HCT116 (cell line): ENCODE results near the gene SPATC1L. TPM values are rescaled to one million over a fixed set of nuclear protein-coding genes. Genes with fewer than 3 reads are reported as not detected.

Experiments
- ATAC-seq: fragments of 200-7000 bp; cut with Tn5 transposase; 2 replicates; pipeline ENCODE4 v1.9.1; 2020; ENCODE audit warnings: mild to moderate bottlenecking, moderate library complexity
- BruUV-seq: library from RNA; stranded (reverse); fragments of 400-500 nt; replicated peaks from 2 replicates; lab custom pipeline; 2021; lab: Mats Ljungman, UMichigan
- CTCF ChIA-PET: fragments of 300-600 bp; sonication (Branson Sonifier 250); formaldehyde crosslinking; loops from one replicate; lab custom pipeline; 2021; ENCODE audit warnings: antibody characterized with exemption; lab: Charles Lee
- POLR2A ChIA-PET: fragments of 300-600, 350-600 bp; sonication (Branson Sonifier 250); formaldehyde crosslinking; loops from one replicate; lab custom pipeline; 2021; ENCODE audit warnings: antibody characterized with exemption; lab: Charles Lee
- RAD21 ChIA-PET, 2 experiments: fragments of 300-600 bp; sonication (Branson Sonifier 250); formaldehyde crosslinking; loops; one replicate each; lab custom pipeline; 2023; ENCODE audit warnings: low total read pairs in 2 of 2; ENCODE audit not compliant: uncharacterized antibody in 2 of 2, unreplicated experiment in 2 of 2, low non-redundant PET in 1 of 2; lab: Charles Lee
- DNase-seq: peaks from one replicate; pipeline ENCODE4 v3.0.0-alpha.2; 2010; ENCODE audit warnings: low read depth, low spot score
- H2AFZ ChIP-seq: fragments of 200-600 bp; shearing (Covaris generic), sonication (generic); 2 replicates; pipeline ENCODE4 v1.6.1; 2017; ENCODE audit warnings: low read depth, mixed run types, mixed read lengths, antibody characterized with exemption, low read length; ENCODE audit not compliant: poor library complexity, severe bottlenecking
- H3K27ac ChIP-seq: 2 replicates; pipeline ENCODE4 v1.5.1; 2012; ENCODE audit warnings: low read depth, low read length
- H3K27me3 ChIP-seq: fragments of 200-600 bp; sonication (generic); 2 replicates; pipeline ENCODE4 v1.6.1; 2016; ENCODE audit warnings: mixed run types, low read length, mixed read lengths; ENCODE audit not compliant: insufficient read depth
- H3K36me3 ChIP-seq, 2 experiments: fragments of 200-500 bp in 1 of 2; fragments of 200-600 bp in 1 of 2; sonication (Bioruptor generic) in 1 of 2; sonication (generic) in 1 of 2; 2 replicates each; pipeline versions ENCODE4 v1.5.1 to v1.6.1; 2014 to 2016; ENCODE audit warnings: low read length in 2 of 2, inconsistent platforms in 1 of 2, mixed read lengths in 1 of 2, mixed run types in 1 of 2; ENCODE audit not compliant: insufficient read depth in 2 of 2, control insufficient read depth in 1 of 2
- H3K4me1 ChIP-seq, 2 experiments: fragments of 200-600 bp in 1 of 2; sonication (generic) in 1 of 2; 2 replicates each; pipeline versions ENCODE4 v1.5.1 to v1.6.1; 2012 to 2017; ENCODE audit warnings: low read length in 2 of 2, inconsistent platforms in 1 of 2, mild to moderate bottlenecking in 1 of 2, mixed read lengths in 1 of 2, mixed run types in 1 of 2, moderate library complexity in 1 of 2; ENCODE audit not compliant: insufficient read depth in 2 of 2, control insufficient read depth in 1 of 2
- H3K4me2 ChIP-seq: fragments of 200-600 bp; sonication (generic); 2 replicates; pipeline ENCODE4 v1.6.1; 2017; ENCODE audit warnings: mixed run types, low read length, mixed read lengths
- H3K4me3 ChIP-seq, 2 experiments: fragments of 200-600 bp in 1 of 2; sonication (generic) in 1 of 2; replicated peaks in 1 of 2; 2 replicates each; pipeline ENCODE4 v1.5.1; 2011 to 2016; ENCODE audit warnings: low read length in 2 of 2, control low read depth in 1 of 2, low read depth in 1 of 2, mild to moderate bottlenecking in 1 of 2, mixed read lengths in 1 of 2, mixed run types in 1 of 2
- H3K79me2 ChIP-seq: fragments of 200-600 bp; sonication (generic); 2 replicates; pipeline ENCODE4 v1.6.1; 2017; ENCODE audit warnings: mild to moderate bottlenecking, mixed run types, low read length, moderate library complexity, mixed read lengths; ENCODE audit not compliant: insufficient read depth
- H3K9ac ChIP-seq: fragments of 200-600 bp; sonication (generic); 2 replicates; pipeline ENCODE4 v1.6.1; 2016; ENCODE audit warnings: low read length, mixed read lengths
- H3K9me2 ChIP-seq: fragments of 200-600 bp; sonication (generic), shearing (Covaris generic); 2 replicates; pipeline ENCODE4 v1.6.1; 2017; ENCODE audit warnings: mixed run types, mild to moderate bottlenecking, moderate library complexity; ENCODE audit not compliant: insufficient read depth
- H3K9me3 ChIP-seq, 2 experiments: fragments of 200-500 bp in 1 of 2; fragments of 200-600 bp in 1 of 2; sonication (Bioruptor generic) in 1 of 2; sonication (generic) in 1 of 2; 2 replicates each; pipeline ENCODE4 v1.6.1; 2014 to 2017; ENCODE audit warnings: low read length in 2 of 2, mixed read lengths in 2 of 2, inconsistent platforms in 1 of 2, low read depth in 1 of 2, mild to moderate bottlenecking in 1 of 2, mixed run types in 1 of 2, moderate library complexity in 1 of 2; ENCODE audit not compliant: control insufficient read depth in 1 of 2, insufficient read depth in 1 of 2
- H4K20me1 ChIP-seq: fragments of 200-600 bp; sonication (generic), shearing (Covaris generic); 2 replicates; pipeline ENCODE4 v1.6.1; 2017; ENCODE audit warnings: mixed run types, mild to moderate bottlenecking, moderate library complexity; ENCODE audit not compliant: insufficient read depth
- ATF3 ChIP-seq: IDR thresholded peaks from 2 replicates; pipeline ENCODE4 v1.6.1; 2012
- CBX3 ChIP-seq: IDR thresholded peaks from 2 replicates; pipeline ENCODE4 v1.6.1; 2012; ENCODE audit warnings: low read depth
- CTCF ChIP-seq, 3 experiments: fragments of 200-600 bp in 1 of 3; sonication (generic) in 1 of 3; IDR thresholded peaks in 2 of 3; conservative IDR thresholded peaks in 1 of 3; 2 replicates each; pipeline ENCODE4 v1.5.1; 2012 to 2017; ENCODE audit warnings: low read depth in 2 of 3, low read length in 2 of 3, antibody characterized with exemption in 1 of 3, borderline replicate concordance in 1 of 3, control low read depth in 1 of 3, mild to moderate bottlenecking in 1 of 3, mixed read lengths in 1 of 3, mixed run types in 1 of 3, moderate library complexity in 1 of 3; ENCODE audit not compliant: insufficient read depth in 1 of 3
- EGR1 ChIP-seq: IDR thresholded peaks from 2 replicates; pipeline ENCODE4 v1.6.1; 2012; ENCODE audit warnings: low read depth
- ELF1 ChIP-seq: IDR thresholded peaks from 2 replicates; pipeline ENCODE4 v1.6.1; 2012; ENCODE audit warnings: low read depth, borderline replicate concordance
- EZH2 ChIP-seq: fragments of 200-600 bp; sonication (generic); IDR thresholded peaks from 2 replicates; pipeline ENCODE4 v1.6.1; 2017; ENCODE audit warnings: antibody characterized with exemption, mixed run types
- EZH2phosphoT487 ChIP-seq: fragments of 200-600 bp; IDR thresholded peaks from 2 replicates; pipeline ENCODE4 v1.6.1; 2018; ENCODE audit warnings: antibody characterized with exemption, borderline replicate concordance
- JUND ChIP-seq: IDR thresholded peaks from 2 replicates; pipeline ENCODE4 v1.6.1; 2012
- POLR2A ChIP-seq: IDR thresholded peaks from 2 replicates; pipeline ENCODE4 v1.7.0; 2011; ENCODE audit warnings: borderline replicate concordance; ENCODE audit not compliant: insufficient read depth, insufficient read length; ENCODE audit errors: extremely low read depth
- POLR2AphosphoS5 ChIP-seq: IDR thresholded peaks from 2 replicates; pipeline ENCODE4 v1.6.1; 2011; ENCODE audit warnings: mild to moderate bottlenecking, low read depth, low read length, moderate library complexity
- RAD21 ChIP-seq: IDR thresholded peaks from 2 replicates; pipeline ENCODE4 v1.6.1; 2012; ENCODE audit warnings: low read depth, mild to moderate bottlenecking
- SIN3A ChIP-seq: IDR thresholded peaks from 2 replicates; pipeline ENCODE4 v1.6.1; 2012; ENCODE audit warnings: low read depth
- SP1 ChIP-seq: IDR thresholded peaks from 2 replicates; pipeline ENCODE4 v1.6.1; 2012; ENCODE audit warnings: low read depth
- SRF ChIP-seq: IDR thresholded peaks from 2 replicates; pipeline ENCODE4 v1.6.1; 2012; ENCODE audit warnings: low read depth
- YY1 ChIP-seq: IDR thresholded peaks from 2 replicates; pipeline ENCODE4 v1.6.1; 2011; ENCODE audit warnings: low read length, low read depth, moderate library complexity, mild to moderate bottlenecking; ENCODE audit not compliant: insufficient replicate concordance; ENCODE audit errors: extremely low read depth
- ZBTB33 ChIP-seq: IDR thresholded peaks from 2 replicates; pipeline ENCODE4 v1.6.1; 2011; ENCODE audit warnings: mild to moderate bottlenecking, low read length, moderate library complexity; ENCODE audit not compliant: insufficient replicate concordance; ENCODE audit errors: extremely low read depth
- ZFX ChIP-seq: fragments of 450-650 bp; IDR thresholded peaks from 2 replicates; pipeline ENCODE4 v1.6.1; 2017
- ZNF274 ChIP-seq: fragments of 200-500 bp; sonication (Bioruptor generic); IDR thresholded peaks from 2 replicates; pipeline ENCODE4 v1.6.1; 2014; ENCODE audit warnings: mild to moderate bottlenecking, low read depth, low read length, inconsistent platforms
- intact Hi-C: fragments of 100-400 bp; cut with micrococcal nuclease; formaldehyde crosslinking; loops from 2 replicates; pipeline ENCODE4 v1.10.0; 2022
- total RNA-seq: library from RNA; stranded (reverse); gene quantifications from one replicate; pipeline ENCODE4 v1.2.1, GENCODE V29; 2021; ENCODE audit not compliant: unreplicated experiment

SPATC1L gene
- total RNA-seq, 1 experiment from 2014 or later = 1.3 TPM

- H2AFZ ChIP-seq = no peak overlapping the region
- intact Hi-C loops = no loop called here
- CTCF ChIA-PET = no interaction called here
These were observed 18.4 kb upstream of the SPATC1L start for GRCh38 chr21:46202592-46203202.

More at GRCh38 chr21:46202592-46203202, 18.4 kb upstream of the SPATC1L start:
- H3K9ac ChIP-seq = no peak overlapping the region
- no peaks in the 10 kb centered on the region for H3K4me1 ChIP-seq
- no peaks in the 10 kb centered on the region for H3K9me2 ChIP-seq
- no peak overlapping the region for H3K27ac ChIP-seq
- DNase-seq = no peak
- no peak overlapping the region for H3K4me3 ChIP-seq
- ChIA-PET POLR2A (no interaction called here), RAD21 (interaction anchor here in 1 of 2 experiments (0.6 kb wide), 1 partner anchor 55 kb away, joined by 6 read pairs; no protein-coding TSS in a partner anchor)
- H3K4me2 ChIP-seq = no peak overlapping the region
- no peaks in the 10 kb centered on the region for H3K79me2 ChIP-seq
- no peak for ATAC-seq
- no peaks in the 10 kb centered on the region; a peak in 2 of 4 replicates for H3K36me3 ChIP-seq
- BruUV-seq = no TSS peak
- H3K9me3 ChIP-seq = no peaks in the 10 kb centered on the region
- no peaks in the 10 kb centered on the region for H4K20me1 ChIP-seq
- H3K27me3 ChIP-seq = no peaks in the 10 kb centered on the region
- TF ChIP-seq SRF = no peak
- no peak for TF ChIP-seq CBX3
- TF ChIP-seq JUND = no peak
- TF ChIP-seq ZBTB33 = no peak
- no peak for TF ChIP-seq EZH2
- no peak for TF ChIP-seq POLR2AphosphoS5
- no peak for TF ChIP-seq ZFX
- no peak for TF ChIP-seq EZH2phosphoT487
- TF ChIP-seq ELF1 = no peak
- TF ChIP-seq ATF3 = no peak
- TF ChIP-seq ZNF274 = no peak
- no peak for TF ChIP-seq POLR2A
- no peak for TF ChIP-seq CTCF (IDR thresholded peaks at IDR 0.05 in 2 of 3, conservative IDR thresholded peaks at IDR 0.05 in 1 of 3; ENCODE audit: borderline replicate concordance in 1 of 3, insufficient read depth in 1 of 3, low read depth in 2 of 3, low read length in 2 of 3)
- TF ChIP-seq SIN3A = no peak
- no peak for TF ChIP-seq EGR1
- no peak for TF ChIP-seq SP1
- no peak for TF ChIP-seq RAD21
- no peak for TF ChIP-seq YY1
